ENCODE measurements around the gene INCENP. TPM values are rescaled to one million over a fixed set of nuclear protein-coding genes. Genes with fewer than 3 reads are reported as not detected.

The INCENP gene
- total and polyA plus RNA-seq, 10 of the 15 experiments (the other 5 are each of a cell fraction or from before 2014, with no cell fraction given), result 1.4 to 96.8 (median 29.0) TPM

DNA sequence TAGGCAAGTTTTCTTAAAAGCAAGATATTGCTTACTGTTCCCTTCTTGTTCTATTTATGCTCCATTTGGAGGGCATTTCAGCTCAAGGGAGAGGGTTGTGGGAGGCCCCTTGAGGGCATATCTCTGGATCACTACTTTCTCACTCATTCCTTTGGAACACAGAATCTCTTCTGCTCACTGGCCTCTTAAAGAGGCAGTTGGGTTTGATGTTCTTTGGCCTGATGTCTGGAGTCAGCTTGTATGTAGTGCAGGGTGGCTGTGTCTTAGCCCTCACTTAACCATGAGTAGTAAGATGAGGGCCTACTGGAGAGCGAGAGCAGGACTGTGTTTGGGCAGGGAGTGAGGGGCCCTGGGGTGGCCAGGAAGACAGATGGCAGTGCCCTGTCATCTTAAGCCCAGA, 3.6 kb downstream of the INCENP start:
- FAIRE-seq, result no peak
- TF ChIP-seq MTA3 (IDR thresholded peaks at IDR 0.05; ENCODE audit: borderline replicate concordance, low read length) (no peak), ZNF274 (IDR thresholded peaks at IDR 0.05; ENCODE audit: insufficient read depth, insufficient read length) (no peak), SUZ12 (IDR thresholded peaks at IDR 0.05; ENCODE audit: unreplicated experiment) (no peak), TAF1 (IDR thresholded peaks at IDR 0.05; ENCODE audit: borderline replicate concordance, low read depth, low read length) (no peak), NR2C1 (IDR thresholded peaks at IDR 0.05) (no peak), ZNF384 (IDR thresholded peaks at IDR 0.05; ENCODE audit: borderline replicate concordance, low read depth, low read length) (no peak), RBBP5 (conservative IDR thresholded peaks at IDR 0.05) (no peak), NFYA (IDR thresholded peaks at IDR 0.05; ENCODE audit: borderline replicate concordance, low read depth, low read length) (no peak), BMI1 (IDR thresholded peaks at IDR 0.05; ENCODE audit: borderline replicate concordance) (no peak), KDM1A (IDR thresholded peaks at IDR 0.05; ENCODE audit: borderline replicate concordance) (no peak), SMARCA5 (IDR thresholded peaks at IDR 0.05) (no peak), MEF2B (IDR thresholded peaks at IDR 0.05; ENCODE audit: partially characterized antibody, poor library complexity, severe bottlenecking) (no peak), FOXM1 (IDR thresholded peaks at IDR 0.05; ENCODE audit: low read depth, low read length) (no peak), CHD2 (IDR thresholded peaks at IDR 0.05; ENCODE audit: borderline replicate concordance, low read depth, low read length) (no peak), FOXK2 (IDR thresholded peaks at IDR 0.05) (no peak)
- TF ChIP-seq, protein P1, sequence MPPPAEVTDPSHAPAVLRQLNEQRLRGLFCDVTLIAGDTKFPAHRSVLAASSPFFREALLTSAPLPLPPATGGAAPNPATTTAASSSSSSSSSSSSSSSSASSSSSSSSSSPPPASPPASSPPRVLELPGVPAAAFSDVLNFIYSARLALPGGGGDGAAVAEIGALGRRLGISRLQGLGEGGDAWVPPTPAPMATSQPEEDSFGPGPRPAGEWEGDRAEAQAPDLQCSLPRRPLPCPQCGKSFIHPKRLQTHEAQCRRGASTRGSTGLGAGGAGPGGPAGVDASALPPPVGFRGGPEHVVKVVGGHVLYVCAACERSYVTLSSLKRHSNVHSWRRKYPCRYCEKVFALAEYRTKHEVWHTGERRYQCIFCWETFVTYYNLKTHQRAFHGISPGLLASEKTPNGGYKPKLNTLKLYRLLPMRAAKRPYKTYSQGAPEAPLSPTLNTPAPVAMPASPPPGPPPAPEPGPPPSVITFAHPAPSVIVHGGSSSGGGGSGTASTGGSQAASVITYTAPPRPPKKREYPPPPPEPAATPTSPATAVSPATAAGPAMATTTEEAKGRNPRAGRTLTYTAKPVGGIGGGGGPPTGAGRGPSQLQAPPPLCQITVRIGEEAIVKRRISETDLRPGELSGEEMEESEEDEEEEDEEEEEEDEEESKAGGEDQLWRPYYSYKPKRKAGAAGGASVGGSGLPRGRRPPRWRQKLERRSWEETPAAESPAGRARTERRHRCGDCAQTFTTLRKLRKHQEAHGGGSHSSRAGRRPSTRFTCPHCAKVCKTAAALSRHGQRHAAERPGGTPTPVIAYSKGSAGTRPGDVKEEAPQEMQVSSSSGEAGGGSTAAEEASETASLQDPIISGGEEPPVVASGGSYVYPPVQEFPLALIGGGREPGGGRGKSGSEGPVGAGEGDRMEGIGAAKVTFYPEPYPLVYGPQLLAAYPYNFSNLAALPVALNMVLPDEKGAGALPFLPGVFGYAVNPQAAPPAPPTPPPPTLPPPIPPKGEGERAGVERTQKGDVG (CRISPR knock-in tag; IDR thresholded peaks at IDR 0.05), result no peak
- TF ChIP-seq, protein P2, sequence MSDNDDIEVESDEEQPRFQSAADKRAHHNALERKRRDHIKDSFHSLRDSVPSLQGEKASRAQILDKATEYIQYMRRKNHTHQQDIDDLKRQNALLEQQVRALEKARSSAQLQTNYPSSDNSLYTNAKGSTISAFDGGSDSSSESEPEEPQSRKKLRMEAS (IDR thresholded peaks at IDR 0.05; ENCODE audit: low read depth, low read length), result no peak
- TF ChIP-seq, protein P3, sequence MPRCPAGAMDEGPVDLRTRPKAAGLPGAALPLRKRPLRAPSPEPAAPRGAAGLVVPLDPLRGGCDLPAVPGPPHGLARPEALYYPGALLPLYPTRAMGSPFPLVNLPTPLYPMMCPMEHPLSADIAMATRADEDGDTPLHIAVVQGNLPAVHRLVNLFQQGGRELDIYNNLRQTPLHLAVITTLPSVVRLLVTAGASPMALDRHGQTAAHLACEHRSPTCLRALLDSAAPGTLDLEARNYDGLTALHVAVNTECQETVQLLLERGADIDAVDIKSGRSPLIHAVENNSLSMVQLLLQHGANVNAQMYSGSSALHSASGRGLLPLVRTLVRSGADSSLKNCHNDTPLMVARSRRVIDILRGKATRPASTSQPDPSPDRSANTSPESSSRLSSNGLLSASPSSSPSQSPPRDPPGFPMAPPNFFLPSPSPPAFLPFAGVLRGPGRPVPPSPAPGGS (IDR thresholded peaks at IDR 0.05; ENCODE audit: borderline replicate concordance, insufficient read depth, low read depth, low read length, poor library complexity, severe bottlenecking), result no peak
- TF ChIP-seq, protein P4, sequence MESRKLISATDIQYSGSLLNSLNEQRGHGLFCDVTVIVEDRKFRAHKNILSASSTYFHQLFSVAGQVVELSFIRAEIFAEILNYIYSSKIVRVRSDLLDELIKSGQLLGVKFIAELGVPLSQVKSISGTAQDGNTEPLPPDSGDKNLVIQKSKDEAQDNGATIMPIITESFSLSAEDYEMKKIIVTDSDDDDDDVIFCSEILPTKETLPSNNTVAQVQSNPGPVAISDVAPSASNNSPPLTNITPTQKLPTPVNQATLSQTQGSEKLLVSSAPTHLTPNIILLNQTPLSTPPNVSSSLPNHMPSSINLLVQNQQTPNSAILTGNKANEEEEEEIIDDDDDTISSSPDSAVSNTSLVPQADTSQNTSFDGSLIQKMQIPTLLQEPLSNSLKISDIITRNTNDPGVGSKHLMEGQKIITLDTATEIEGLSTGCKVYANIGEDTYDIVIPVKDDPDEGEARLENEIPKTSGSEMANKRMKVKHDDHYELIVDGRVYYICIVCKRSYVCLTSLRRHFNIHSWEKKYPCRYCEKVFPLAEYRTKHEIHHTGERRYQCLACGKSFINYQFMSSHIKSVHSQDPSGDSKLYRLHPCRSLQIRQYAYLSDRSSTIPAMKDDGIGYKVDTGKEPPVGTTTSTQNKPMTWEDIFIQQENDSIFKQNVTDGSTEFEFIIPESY (IDR thresholded peaks at IDR 0.05), result no peak
- ChIA-PET RAD21 (ENCODE audit: unreplicated experiment) (no interaction called here), POLR2A (interaction anchor here (0.6 to 0.7 kb wide), 2 partner anchors 181 to 225 kb away, joined by 3 to 4 read pairs; no protein-coding TSS in a partner anchor), CTCF (interaction anchor here (0.9 to 2.1 kb wide), 2 partner anchors 13 to 19 kb away, joined by 3 to 10 read pairs; no protein-coding TSS in a partner anchor), SMC1A (ENCODE audit: uncharacterized antibody, unreplicated experiment) (no interaction called here)
- intact Hi-C loops (cut with micrococcal nuclease; ENCODE audit: unreplicated experiment), result no loop called here
- no peaks in the 10 kb centered on the region for H3K27me3 ChIP-seq (replicated peaks in 1 of 2; ENCODE audit: control insufficient read depth in 2 of 2, insufficient read depth in 2 of 2, low read length in 1 of 2)
- H3K9ac ChIP-seq (ENCODE audit: control insufficient read depth, insufficient read depth, low read length), result no peak overlapping the region
- no TSS peak for BruUV-seq (replicated peaks)
- H3K4me3 ChIP-seq, result no peak overlapping the region
- no peak overlapping the region for H3K4me2 ChIP-seq (ENCODE audit: control insufficient read depth, insufficient read depth)
- H3K9me3 ChIP-seq (replicated peaks; ENCODE audit: control insufficient read depth, insufficient read depth, low read length), result no peaks in the 10 kb centered on the region
- no peaks in the 10 kb centered on the region; the same call in 1 of the 2 replicates for H3K4me1 ChIP-seq (ENCODE audit: control insufficient read depth, insufficient read depth, low read length)
- H4K20me1 ChIP-seq (ENCODE audit: control insufficient read depth, insufficient read depth), result no peaks in the 10 kb centered on the region
- no peak for DNase-seq (ENCODE audit: low read depth, low spot score)
- 100% methylated on average over 1 of the region's 1 CpG for WGBS (ENCODE audit: insufficient coverage, insufficient replicate concordance, low lambda C conversion rate, missing lambda C conversion rate)
- peaks cover 11 to 35% of the 10 kb centered on the region in 2 experiments; a peak in 3 of 4 replicates for H3K36me3 ChIP-seq (ENCODE audit: control insufficient read depth in 2 of 2, insufficient read depth in 2 of 2, low read length in 1 of 2)
- H3K27ac ChIP-seq (ENCODE audit: control insufficient read depth, insufficient read depth), result no peak overlapping the region
- no peak for ATAC-seq
- H2AFZ ChIP-seq (ENCODE audit: control insufficient read depth, low read depth, low read length), result no peak overlapping the region
- in situ Hi-C loops (cut with MboI), result no loop called here
- H3K79me2 ChIP-seq (ENCODE audit: control insufficient read depth, insufficient read depth, low read length), result peaks cover 70% of the 10 kb centered on the region
